Liver (tissue), 9 donors: ENCODE measurements around the gene CTNNBL1. TPM values are rescaled to one million over a fixed set of nuclear protein-coding genes. Genes with fewer than 3 reads are reported as not detected.

ENCODE experiments used
- DNase-seq: peaks from one replicate; pipeline ENCODE4 v3.0.0-alpha.2; 2017; ENCODE audit warnings: low spot score
- H3K27ac ChIP-seq, 2 donors: one replicate each; pipeline ENCODE4 v1.7.0; 2013; ENCODE audit warnings: inconsistent platforms in 2 of 2, low read length in 2 of 2, control low read depth in 1 of 2, low read depth in 1 of 2, mild to moderate bottlenecking in 1 of 2
- H3K27me3 ChIP-seq, 4 donors: one replicate each; pipeline versions ENCODE4 v1.6.1 to v1.7.0; 2013; ENCODE audit warnings: low read length in 3 of 4, inconsistent platforms in 1 of 4, mild to moderate bottlenecking in 1 of 4, moderate library complexity in 1 of 4; ENCODE audit not compliant: control insufficient read depth in 4 of 4, insufficient read depth in 4 of 4
- H3K36me3 ChIP-seq, 4 donors: one replicate each; pipeline versions ENCODE4 v1.6.1 to v1.7.0; 2013; ENCODE audit warnings: low read length in 3 of 4, mild to moderate bottlenecking in 3 of 4, low read depth in 1 of 4, moderate library complexity in 1 of 4; ENCODE audit not compliant: control insufficient read depth in 4 of 4, insufficient read depth in 3 of 4
- H3K4me1 ChIP-seq, 4 donors: one replicate each; pipeline versions ENCODE4 v1.6.1 to v1.7.0; 2013; ENCODE audit warnings: low read length in 3 of 4, mild to moderate bottlenecking in 3 of 4, moderate library complexity in 1 of 4; ENCODE audit not compliant: control insufficient read depth in 4 of 4, insufficient read depth in 4 of 4
- H3K4me3 ChIP-seq, 3 donors: one replicate each; pipeline versions ENCODE4 v1.6.1 to v1.7.0; 2013; ENCODE audit warnings: low read length in 3 of 3, control low read depth in 1 of 3, low read depth in 1 of 3, mild to moderate bottlenecking in 1 of 3
- H3K9ac ChIP-seq, 2 donors: one replicate each; pipeline ENCODE4 v1.7.0; 2013; ENCODE audit warnings: low read length in 2 of 2, mild to moderate bottlenecking in 2 of 2, moderate library complexity in 2 of 2, control low read depth in 1 of 2, low read depth in 1 of 2
- H3K9me3 ChIP-seq, 4 donors: one replicate each; pipeline versions ENCODE4 v1.6.1 to v1.7.0; 2013; ENCODE audit warnings: low read length in 3 of 4; ENCODE audit not compliant: control insufficient read depth in 4 of 4
- ATF3 ChIP-seq: IDR thresholded peaks from 2 replicates; pipeline ENCODE4 v1.6.1; 2016; ENCODE audit warnings: antibody characterized with exemption
- CTCF ChIP-seq: fragments of 150-350 bp; IDR thresholded peaks from 2 replicates; pipeline ENCODE4 v1.5.1; 2017; ENCODE audit warnings: improper control_type of control experiment, low read depth, low read length; ENCODE audit not compliant: missing input control
- EGR1 ChIP-seq, 2 donors: IDR thresholded peaks; 2 replicates each; pipeline ENCODE4 v1.6.1; 2016 to 2018; ENCODE audit warnings: antibody characterized with exemption in 2 of 2, low read depth in 2 of 2
- FOXA1 ChIP-seq: IDR thresholded peaks from 2 replicates; pipeline ENCODE4 v1.6.1; 2016; ENCODE audit warnings: antibody characterized with exemption
- FOXA2 ChIP-seq: IDR thresholded peaks from 2 replicates; pipeline ENCODE4 v1.6.1; 2016; ENCODE audit warnings: antibody characterized with exemption
- GABPA ChIP-seq, 2 donors: IDR thresholded peaks in 1 of 2; conservative IDR thresholded peaks in 1 of 2; 2 replicates each; pipeline ENCODE4 v1.6.1; 2016; ENCODE audit warnings: antibody characterized with exemption in 2 of 2, mild to moderate bottlenecking in 1 of 2, moderate library complexity in 1 of 2
- HNF4A ChIP-seq, 2 donors: conservative IDR thresholded peaks; 2 replicates each; pipeline ENCODE4 v1.6.1; 2016; ENCODE audit warnings: antibody characterized with exemption in 2 of 2, mild to moderate bottlenecking in 2 of 2
- HNF4G ChIP-seq: IDR thresholded peaks from 2 replicates; pipeline ENCODE4 v1.6.1; 2016; ENCODE audit warnings: antibody characterized with exemption
- JUND ChIP-seq, 2 donors: IDR thresholded peaks; 2 replicates each; pipeline ENCODE4 v1.6.1; 2016; ENCODE audit warnings: antibody characterized with exemption in 2 of 2
- NR2F2 ChIP-seq: IDR thresholded peaks from 2 replicates; pipeline ENCODE4 v1.6.1; 2016; ENCODE audit warnings: antibody characterized with exemption
- RAD21 ChIP-seq, 2 donors: IDR thresholded peaks; 2 replicates each; pipeline ENCODE4 v1.6.1; 2016; ENCODE audit warnings: antibody characterized with exemption in 2 of 2, mild to moderate bottlenecking in 2 of 2
- REST ChIP-seq: IDR thresholded peaks from 2 replicates; pipeline ENCODE4 v1.6.1; 2016; ENCODE audit warnings: antibody characterized with exemption, mild to moderate bottlenecking
- RXRA ChIP-seq, 2 donors: IDR thresholded peaks; 2 replicates each; pipeline ENCODE4 v1.6.1; 2017 to 2018; ENCODE audit warnings: antibody characterized with exemption in 2 of 2, mild to moderate bottlenecking in 1 of 2
- SP1 ChIP-seq: IDR thresholded peaks from 2 replicates; pipeline ENCODE4 v1.6.1; 2018; ENCODE audit warnings: antibody characterized with exemption, mild to moderate bottlenecking
- TAF1 ChIP-seq: conservative IDR thresholded peaks from 2 replicates; pipeline ENCODE4 v1.6.1; 2016; ENCODE audit warnings: antibody characterized with exemption, mild to moderate bottlenecking
- YY1 ChIP-seq: IDR thresholded peaks from 2 replicates; pipeline ENCODE4 v1.6.1; 2016; ENCODE audit warnings: antibody characterized with exemption, mild to moderate bottlenecking
- ZBTB33 ChIP-seq: IDR thresholded peaks from 2 replicates; pipeline ENCODE4 v1.6.1; 2016; ENCODE audit warnings: antibody characterized with exemption
- WGBS: extraction: QIAGEN DNeasy Blood & Tissue Kit; methylation state at CpG from one replicate; pipeline ENCODE4 v1.1.7; 2013; 5-methylcytosine and 5-hydroxymethylcytosine counted together
- polyA plus RNA-seq, 2 donors: library from polyadenylated mRNA; stranded (reverse) in 1 of 2; unstranded in 1 of 2; fragments of 200-250 nt in 1 of 2; fragments of >200 nt in 1 of 2; fragmentation: Nextera tagmentation in 1 of 2; extraction: Ambion mirVana in 1 of 2; gene quantifications; one replicate each; pipeline versions ENCODE4 v1.2.1 to v1.2.3, GENCODE V29; 2013 to 2015
- total RNA-seq, 2 donors: library from RNA; depleted of rRNA; stranded (reverse); fragments of >200 nt; gene quantifications; one replicate each; pipeline ENCODE4 v1.2.3, GENCODE V29; 2014
- TF ChIP-seq, protein P1 (sequence below): IDR thresholded peaks from 2 replicates; pipeline ENCODE4 v1.6.1; 2016; ENCODE audit warnings: antibody characterized with exemption
- donor health status: healthy.
- donor health status: healthy.
- donor health status: healthy.
- donor health status: healthy.
- donor health status: healthy.

Gene CTNNBL1
- total and polyA plus RNA-seq, 4 donors: 18.3 to 25.4 (median 20.3) TPM

DNA sequence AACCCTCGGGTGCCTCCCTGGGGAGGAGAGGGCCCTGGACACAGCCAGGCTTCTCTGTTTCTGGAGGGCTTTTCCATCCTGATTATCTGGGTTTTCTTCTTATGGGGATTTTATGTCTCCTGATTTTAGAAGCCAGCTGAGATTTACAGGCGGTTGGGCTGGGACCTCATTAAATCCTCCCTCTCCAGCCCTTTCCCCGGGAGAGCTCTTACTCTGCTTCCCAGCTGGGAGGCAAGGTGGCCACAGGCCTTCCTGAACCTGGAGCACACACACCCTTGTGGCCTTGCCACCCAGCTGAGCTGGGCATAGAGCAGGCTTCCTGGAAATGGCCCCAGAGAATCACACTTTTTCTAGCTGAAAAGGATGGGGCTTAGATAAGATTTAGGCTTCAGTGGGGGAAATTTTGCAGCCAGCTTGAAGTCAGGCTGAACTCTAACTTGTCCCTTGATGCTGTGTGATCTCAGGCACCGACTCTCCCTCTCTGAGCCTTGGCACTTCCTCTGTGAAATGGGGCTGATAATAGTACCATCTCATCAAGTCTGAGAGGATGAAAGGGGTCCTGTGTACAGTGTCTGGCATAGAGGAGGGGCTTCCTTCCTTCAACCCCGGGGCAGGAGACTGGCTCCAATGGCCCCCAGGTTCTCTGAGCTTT is 225.7 kb downstream of the CTNNBL1 start:
- Histone ChIP-seq H3K4me1 (peaks cover 0 to 8% (median 3%) of the 10 kb centered on the region in 4 donors), H3K27ac (no peak overlapping the region), H3K27me3 (no peaks in the 10 kb centered on the region), H3K36me3 (no peaks in the 10 kb centered on the region), H3K4me3 (no peak overlapping the region), H3K9me3 (no peaks in the 10 kb centered on the region), H3K9ac (no peak overlapping the region)
- no peak for TF ChIP-seq YY1
- TF ChIP-seq, protein P1, sequence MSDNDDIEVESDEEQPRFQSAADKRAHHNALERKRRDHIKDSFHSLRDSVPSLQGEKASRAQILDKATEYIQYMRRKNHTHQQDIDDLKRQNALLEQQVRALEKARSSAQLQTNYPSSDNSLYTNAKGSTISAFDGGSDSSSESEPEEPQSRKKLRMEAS: no peak
- TF ChIP-seq JUND (IDR thresholded peaks at IDR 0.05): no peak
- no peak for TF ChIP-seq TAF1
- TF ChIP-seq ATF3: no peak
- no peak for TF ChIP-seq REST
- no peak for TF ChIP-seq SP1
- TF ChIP-seq EGR1 (IDR thresholded peaks at IDR 0.05; ENCODE audit: low read depth in 2 of 2): no peak
- WGBS: 71% methylated on average over 5 of the region's 5 CpGs
- DNase-seq: no peak

- no peak overlapping the region for H3K27ac ChIP-seq
- peaks cover 0 to 6% (median 3%) of the 10 kb centered on the region in 4 donors for H3K4me1 ChIP-seq
- DNase-seq: no peak
- TF ChIP-seq GABPA (IDR thresholded peaks at IDR 0.05 in 1 of 2, conservative IDR thresholded peaks at IDR 0.05 in 1 of 2) (no peak), RXRA (IDR thresholded peaks at IDR 0.05) (no peak), FOXA1 (no peak), CTCF (no peak), TAF1 (no peak), REST (no peak), EGR1 (IDR thresholded peaks at IDR 0.05; ENCODE audit: low read depth in 2 of 2) (no peak), ATF3 (no peak), FOXA2 (no peak), YY1 (no peak), RAD21 (IDR thresholded peaks at IDR 0.05) (no peak), JUND (IDR thresholded peaks at IDR 0.05) (no peak), ZBTB33 (no peak), NR2F2 (no peak), SP1 (no peak), HNF4A (conservative IDR thresholded peaks at IDR 0.05) (no peak), HNF4G (no peak)
- TF ChIP-seq, protein P1: no peak
- no peaks in the 10 kb centered on the region for H3K9me3 ChIP-seq
- H3K36me3 ChIP-seq: no peaks in the 10 kb centered on the region
- no peak overlapping the region for H3K9ac ChIP-seq
- WGBS: 63% methylated on average over 6 of the region's 6 CpGs
- H3K4me3 ChIP-seq: no peak overlapping the region
- no peaks in the 10 kb centered on the region for H3K27me3 ChIP-seq
Measured at GRCh38 chr20:37920270-37920669, 226.4 kb downstream of the CTNNBL1 start.
